ENCODE results near the gene UHRF1. TPM values are rescaled to one million over a fixed set of nuclear protein-coding genes. Genes with fewer than 3 reads are reported as not detected.
A peak's percentile ranks its signal among the peaks of the same experiment; 100 is the strongest.

The UHRF1 gene
- total RNA-seq, 3 donors from 2014 or later (not counting 1 experiment from before 2014, with no cell fraction given): 2.8 to 4.6 (median 4.1) TPM

DNA sequence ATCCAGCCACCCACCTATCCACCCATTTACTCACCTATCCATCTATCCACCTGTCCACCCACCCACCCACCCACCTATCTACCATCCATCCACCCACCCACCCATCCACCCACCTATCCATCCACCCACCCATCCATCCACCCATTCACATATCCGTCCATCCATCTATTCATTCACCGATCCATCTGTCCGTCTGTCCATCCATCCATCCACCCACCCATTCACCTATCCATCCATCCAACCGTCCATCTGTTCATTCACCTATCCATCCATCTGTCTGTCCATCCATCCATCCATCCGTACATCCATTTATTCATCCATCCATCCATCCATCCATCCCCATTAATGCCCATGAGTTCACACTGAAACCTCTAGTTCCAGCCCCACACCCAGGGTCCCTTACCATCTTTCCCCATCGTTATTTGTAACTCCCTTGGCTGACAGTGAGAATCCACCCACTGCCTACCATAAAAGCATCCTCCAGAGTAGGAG lies 90.9 kb downstream of the UHRF1 start:
- no peaks in the 10 kb centered on the region for H3K9me3 ChIP-seq (ENCODE audit: control insufficient read depth, insufficient read depth, low read length)
- Mint-ChIP-seq H3K27me3 (ENCODE audit: low read depth in 2 of 2) (no peaks in the 10 kb centered on the region), H3K4me1 (peaks cover 27 to 65% of the 10 kb centered on the region in 2 donors), H3K27ac (no peak overlapping the region), H3K36me3 (no peaks in the 10 kb centered on the region), H3K4me3 (no peak overlapping the region), H3K9me3 (no peaks in the 10 kb centered on the region)
- no peak for ATAC-seq
- intact Hi-C loops (cut with micrococcal nuclease): no loop called here
- H3K27me3 ChIP-seq (ENCODE audit: control insufficient read depth, insufficient read depth, low read length): no peaks in the 10 kb centered on the region
- DNase-seq: no peak
- no peak overlapping the region for H3K4me3 ChIP-seq (ENCODE audit: low read length)
- no peaks in the 10 kb centered on the region for H3K36me3 ChIP-seq (ENCODE audit: control insufficient read depth, insufficient read depth, low read length)
- TF ChIP-seq CTCF (IDR thresholded peaks at IDR 0.05): no peak
- no peaks in the 10 kb centered on the region for H3K4me1 ChIP-seq (ENCODE audit: control insufficient read depth, insufficient read depth, low read length)
- no peak overlapping the region for H3K27ac ChIP-seq (ENCODE audit: low read length)
- WGBS (ENCODE audit: insufficient coverage): 92% methylated on average over 6 of the region's 6 CpGs

DNA sequence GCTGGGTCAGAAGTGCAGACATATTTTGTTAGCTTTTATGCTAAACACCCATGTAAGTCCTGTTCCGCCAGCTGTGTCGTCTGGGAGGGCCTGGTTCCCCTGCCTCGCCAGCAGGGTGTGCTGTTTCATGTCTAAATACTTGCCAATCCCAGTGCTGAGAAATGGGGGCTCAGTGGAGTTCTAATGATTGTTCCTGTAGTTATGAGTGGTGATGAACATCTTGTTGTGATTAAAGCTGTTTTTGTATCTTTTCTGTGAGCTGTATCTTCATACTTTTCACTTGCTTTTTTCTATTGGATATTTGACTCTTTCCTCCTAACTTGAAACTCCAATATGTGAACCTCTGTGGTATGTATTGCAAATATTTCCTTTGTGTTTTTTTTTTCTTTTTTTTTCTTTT lies 92.3 kb downstream of the UHRF1 start:
- DNase-seq (peak in 1 of 2 donors; percentile 59), ATAC-seq (peak; percentile 42 to 66 (median 54))
- Histone ChIP-seq H3K9me3 (ENCODE audit: control insufficient read depth, insufficient read depth, low read length) (no peaks in the 10 kb centered on the region), H3K36me3 (ENCODE audit: control insufficient read depth, insufficient read depth, low read length) (no peaks in the 10 kb centered on the region), H3K27me3 (ENCODE audit: control insufficient read depth, insufficient read depth, low read length) (no peaks in the 10 kb centered on the region), H3K4me3 (ENCODE audit: low read length) (no peak overlapping the region), H3K27ac (ENCODE audit: low read length) (no peak overlapping the region), H3K4me1 (ENCODE audit: control insufficient read depth, insufficient read depth, low read length) (no peaks in the 10 kb centered on the region)
- Mint-ChIP-seq H3K27me3 (ENCODE audit: low read depth in 2 of 2) (no peaks in the 10 kb centered on the region), H3K4me1 (peaks cover 18 to 58% of the 10 kb centered on the region in 2 donors), H3K4me3 (no peak overlapping the region), H3K36me3 (no peaks in the 10 kb centered on the region), H3K27ac (no peak overlapping the region), H3K9me3 (no peaks in the 10 kb centered on the region)
- WGBS (ENCODE audit: insufficient coverage): 58% methylated on average over 3 of the region's 3 CpGs
- intact Hi-C loops (cut with micrococcal nuclease): no loop called here
- peak; percentile 57 for TF ChIP-seq CTCF (IDR thresholded peaks at IDR 0.05)

DNA sequence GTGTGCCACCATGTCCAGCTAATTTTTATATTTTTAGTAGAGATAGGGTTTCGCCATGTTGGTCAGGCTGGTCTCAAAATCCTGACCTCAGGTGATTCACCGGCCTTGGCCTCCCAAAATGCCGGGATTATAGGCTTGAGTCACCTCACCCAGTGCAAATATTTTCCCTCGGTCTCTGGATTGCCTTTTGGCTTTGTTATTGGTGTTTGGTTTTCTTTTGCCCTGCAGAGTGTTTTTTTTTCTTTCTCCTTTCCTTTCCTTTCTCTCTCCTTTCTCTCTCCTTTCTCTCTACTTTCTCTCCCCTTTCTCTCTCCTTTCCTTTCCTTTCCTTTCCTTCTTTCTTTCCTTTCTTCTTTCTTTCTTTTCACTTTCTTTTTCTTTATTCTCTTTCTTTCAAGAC lies 92.8 kb downstream of the UHRF1 start:
- WGBS (ENCODE audit: insufficient coverage): 97% methylated on average over 3 of the region's 4 CpGs
- Histone ChIP-seq H3K4me3 (ENCODE audit: low read length) (no peak overlapping the region), H3K27me3 (ENCODE audit: control insufficient read depth, insufficient read depth, low read length) (no peaks in the 10 kb centered on the region), H3K27ac (ENCODE audit: low read length) (no peak overlapping the region), H3K36me3 (ENCODE audit: control insufficient read depth, insufficient read depth, low read length) (no peaks in the 10 kb centered on the region), H3K9me3 (ENCODE audit: control insufficient read depth, insufficient read depth, low read length) (no peaks in the 10 kb centered on the region), H3K4me1 (ENCODE audit: control insufficient read depth, insufficient read depth, low read length) (no peaks in the 10 kb centered on the region)
- Mint-ChIP-seq H3K9me3 (no peaks in the 10 kb centered on the region), H3K36me3 (no peaks in the 10 kb centered on the region), H3K4me1 (peaks cover 13 to 55% of the 10 kb centered on the region in 2 donors), H3K4me3 (no peak overlapping the region), H3K27ac (no peak overlapping the region), H3K27me3 (ENCODE audit: low read depth in 2 of 2) (no peaks in the 10 kb centered on the region)
- ATAC-seq: no peak
- TF ChIP-seq CTCF (IDR thresholded peaks at IDR 0.05): no peak
- no peak for DNase-seq
- intact Hi-C loops (cut with micrococcal nuclease): no loop called here

DNA sequence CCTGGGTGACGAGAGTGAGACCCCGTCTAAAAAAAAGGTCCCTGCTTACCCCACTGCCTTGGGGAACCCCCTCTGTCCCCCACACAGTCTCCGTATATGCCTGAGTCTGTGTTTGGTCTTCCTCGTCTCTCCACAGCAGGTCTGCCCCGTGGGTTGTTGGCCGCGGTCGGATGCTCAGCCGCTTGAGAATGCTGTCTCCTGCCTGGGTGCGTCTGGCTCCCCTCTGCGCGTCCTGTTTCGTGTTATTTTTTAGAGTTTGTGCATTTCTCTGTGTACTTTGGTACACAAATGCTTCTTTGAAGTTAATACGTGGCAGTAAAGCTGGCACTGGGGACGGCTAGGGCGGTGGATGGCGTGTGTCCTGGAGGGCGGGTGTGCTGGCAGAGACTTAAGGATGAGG lies 94.5 kb downstream of the UHRF1 start:
- H3K4me3 ChIP-seq (ENCODE audit: low read length): no peak overlapping the region
- Mint-ChIP-seq H3K36me3 (no peaks in the 10 kb centered on the region), H3K27ac (peak overlapping the region in 1 of 2 donors; percentile 73), H3K27me3 (ENCODE audit: low read depth in 2 of 2) (no peaks in the 10 kb centered on the region), H3K9me3 (no peaks in the 10 kb centered on the region), H3K4me3 (no peak overlapping the region), H3K4me1 (peaks cover 21 to 56% of the 10 kb centered on the region in 2 donors)
- no peaks in the 10 kb centered on the region for H3K9me3 ChIP-seq (ENCODE audit: control insufficient read depth, insufficient read depth, low read length)
- no peak for TF ChIP-seq CTCF (IDR thresholded peaks at IDR 0.05)
- H3K4me1 ChIP-seq (ENCODE audit: control insufficient read depth, insufficient read depth, low read length): no peaks in the 10 kb centered on the region
- intact Hi-C loops (cut with micrococcal nuclease): no loop called here
- ATAC-seq: no peak
- 92% methylated on average over 18 of the region's 18 CpGs for WGBS (ENCODE audit: insufficient coverage)
- H3K36me3 ChIP-seq (ENCODE audit: control insufficient read depth, insufficient read depth, low read length): no peaks in the 10 kb centered on the region
- no peaks in the 10 kb centered on the region for H3K27me3 ChIP-seq (ENCODE audit: control insufficient read depth, insufficient read depth, low read length)
- no peak for DNase-seq
- H3K27ac ChIP-seq (ENCODE audit: low read length): no peak overlapping the region
